Measurements from ENCODE around the gene RBM19.

The RBM19 gene

GRCh38 chr12:113879658-113880057 is 86.5 kb downstream of the RBM19 start:
- DNase-seq: no peak

- DNase-seq: no peak
These were observed 88.5 kb downstream of the RBM19 start for GRCh38 chr12:113877607-113878006.

DNA sequence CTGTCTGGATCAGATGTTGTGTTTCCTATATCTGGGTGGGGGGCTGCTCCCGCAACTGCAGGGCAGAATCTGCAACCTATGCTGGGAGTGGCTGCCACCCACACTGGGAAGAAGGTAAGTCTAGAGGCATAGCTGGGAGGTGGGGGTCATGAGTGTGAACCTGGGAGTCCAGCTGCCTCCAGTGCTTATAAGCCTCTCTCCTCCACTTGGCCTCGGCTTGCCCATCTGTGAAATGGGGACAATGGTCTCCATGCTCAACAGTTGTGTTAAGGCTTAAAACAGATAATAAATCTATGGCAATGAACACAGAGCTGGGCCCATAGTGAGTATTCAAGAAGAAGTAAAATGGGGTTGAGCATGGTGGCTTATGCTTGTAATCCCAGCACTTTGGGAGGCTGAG is 90.0 kb downstream of the RBM19 start:
- DNase-seq: no peak

- DNase-seq: peak; percentile 68
These were observed 90.4 kb downstream of the RBM19 start for GRCh38 chr12:113875691-113876090.

GRCh38 chr12:113874999-113875561 is 91.0 kb downstream of the RBM19 start:
- peak; percentile 14 for DNase-seq

DNA sequence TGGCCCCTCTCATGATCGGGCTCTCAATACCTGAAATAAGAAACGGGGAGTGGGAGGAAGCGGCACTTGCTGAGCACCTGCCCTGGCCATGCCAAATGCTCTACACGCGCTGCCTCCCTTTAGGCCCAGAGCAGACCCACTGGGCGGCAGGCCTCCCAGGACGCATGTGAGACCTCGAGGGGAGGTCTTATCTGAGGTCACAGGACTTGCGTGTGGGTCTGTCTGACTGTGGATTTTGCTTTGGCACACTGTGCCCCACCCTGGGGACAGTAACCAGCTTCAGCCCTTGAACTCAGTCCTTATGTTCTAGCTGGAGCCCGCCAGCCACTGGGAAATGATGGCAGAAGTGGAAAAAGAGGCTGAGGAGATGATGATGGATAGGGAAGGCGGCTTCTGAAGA is 91.8 kb downstream of the RBM19 start:
- no peak for DNase-seq

- DNase-seq: no peak
These were observed 92.4 kb downstream of the RBM19 start for GRCh38 chr12:113873740-113874139.

GRCh38 chr12:113870890-113871289 is 95.2 kb downstream of the RBM19 start:
- no peak for DNase-seq

DNA sequence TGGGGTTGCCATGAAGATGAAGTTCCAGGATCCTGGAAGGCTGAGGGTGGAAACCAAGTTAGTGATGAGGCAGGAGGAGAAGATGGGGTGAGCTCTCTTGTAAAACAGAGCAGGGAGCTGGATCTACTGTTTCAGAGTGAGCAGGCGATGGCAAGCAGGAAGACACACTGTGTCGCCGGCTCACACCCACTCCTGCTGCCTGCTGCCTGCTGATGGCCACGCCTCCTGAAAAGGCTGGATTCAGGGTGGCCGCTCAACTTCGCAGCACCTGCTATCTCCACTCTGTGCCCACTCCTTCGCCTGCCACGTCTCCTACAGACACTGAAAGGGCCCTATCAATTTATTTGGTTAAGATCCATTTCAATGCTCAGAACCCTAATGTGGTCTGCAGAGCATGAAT is 96.1 kb downstream of the RBM19 start:
- DNase-seq: no peak

GRCh38 chr12:113868365-113868764 is 97.8 kb downstream of the RBM19 start:
- DNase-seq: no peak

DNA sequence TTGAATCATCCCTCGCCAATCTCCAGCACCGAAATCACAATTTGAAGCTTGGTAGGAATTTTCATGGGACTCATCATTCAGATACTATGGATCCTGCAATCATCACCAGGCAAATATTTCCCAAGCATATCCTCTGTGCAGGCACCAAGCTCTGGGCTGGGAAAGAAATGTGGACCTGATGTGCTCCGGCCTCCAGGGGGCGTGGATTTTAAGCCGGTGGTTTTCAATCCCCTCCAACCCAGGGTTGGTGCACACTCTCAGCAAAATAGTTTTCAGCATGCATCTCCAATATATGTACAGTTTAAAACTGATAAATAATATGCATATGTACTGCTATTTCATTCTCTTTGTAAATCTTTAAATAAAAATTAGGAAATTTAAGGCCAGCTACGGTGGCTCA is 98.9 kb downstream of the RBM19 start:
- peak; percentile 14 for DNase-seq

- DNase-seq: no peak
These were observed 99.6 kb downstream of the RBM19 start for GRCh38 chr12:113866496-113866895.

DNA sequence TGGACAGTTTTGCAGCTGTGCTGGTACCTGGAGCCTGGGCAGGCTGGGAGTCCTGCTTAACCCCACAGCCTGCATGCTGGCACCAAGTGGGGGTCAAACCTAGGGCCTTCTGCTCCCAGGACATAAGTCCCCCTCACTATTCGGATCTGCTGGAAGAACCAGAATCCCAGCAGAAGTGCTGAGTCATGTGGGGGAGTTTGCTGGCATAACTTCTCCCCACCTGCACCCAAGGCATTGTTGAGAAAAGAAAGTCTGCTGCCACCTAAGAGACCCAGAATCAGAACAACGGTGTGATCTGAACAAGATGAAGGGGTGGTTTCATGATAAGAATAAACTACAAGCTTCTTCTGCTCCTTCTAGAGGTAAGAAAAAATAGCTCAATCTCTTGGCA is 102.7 kb downstream of the RBM19 start:
- no peak for DNase-seq

GRCh38 chr12:113862590-113863454 is 103.3 kb downstream of the RBM19 start:
- peak; percentile 81 for DNase-seq

- DNase-seq: no peak
These were observed 104.3 kb downstream of the RBM19 start for GRCh38 chr12:113861708-113862312.

DNA sequence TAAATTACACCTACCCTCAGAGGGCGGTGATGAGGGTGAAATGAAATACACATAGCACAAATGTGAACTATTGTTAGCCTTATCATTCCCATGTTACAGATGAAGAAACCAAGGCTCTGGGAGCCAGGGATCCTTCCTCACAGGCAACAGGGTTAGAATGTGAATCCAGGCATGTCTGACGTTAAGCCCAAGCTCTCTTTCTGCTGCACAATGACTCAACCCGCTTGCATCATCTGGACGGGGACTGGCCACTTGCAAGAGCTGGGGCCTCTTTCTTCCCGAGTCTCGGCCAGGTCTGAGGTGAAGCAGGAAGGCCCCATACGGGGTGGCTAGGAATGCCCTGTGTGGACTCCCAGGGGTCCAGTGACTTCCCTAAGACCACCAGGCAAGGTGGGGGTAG is 105.2 kb downstream of the RBM19 start:
- peak; percentile 86 for DNase-seq

DNA sequence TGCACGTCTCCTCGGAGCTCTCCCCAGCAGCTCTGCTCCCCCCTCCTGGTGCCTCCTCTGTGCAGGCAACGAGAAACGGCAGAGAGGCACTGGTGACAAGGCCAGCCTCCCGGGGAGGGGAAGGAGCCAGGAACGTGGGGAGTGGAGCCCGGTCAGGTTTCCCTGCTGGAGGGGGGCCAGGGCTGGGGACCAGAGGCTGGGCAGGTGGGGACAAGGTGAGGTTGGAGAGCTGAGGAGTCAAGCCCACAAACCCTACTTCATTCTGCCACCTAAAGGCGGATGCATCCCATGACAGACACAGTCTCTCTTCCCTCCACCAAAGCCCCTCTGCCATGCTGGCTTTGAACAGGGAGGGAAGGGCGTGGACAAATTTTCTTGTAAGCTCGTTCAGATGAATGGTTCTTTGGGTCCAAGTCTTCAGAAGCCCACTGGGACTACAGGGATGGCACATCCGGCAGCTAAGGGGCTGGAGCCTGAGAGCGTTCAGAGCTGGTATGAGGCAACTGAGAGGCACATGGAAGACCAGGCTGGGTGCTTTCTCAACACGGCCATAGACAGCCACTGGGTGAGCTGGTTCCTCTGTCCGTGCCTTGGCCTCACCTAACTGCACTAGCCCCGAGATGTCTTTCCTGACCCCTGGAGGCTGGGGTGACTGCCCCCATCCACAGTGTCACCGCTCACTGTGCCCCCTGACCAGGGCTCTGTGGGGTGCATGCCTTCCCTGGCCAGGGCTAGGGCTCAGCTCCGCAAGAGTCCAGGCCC is 105.9 kb downstream of the RBM19 start:
- DNase-seq: no peak

GRCh38 chr12:113858841-113859386 is 107.2 kb downstream of the RBM19 start:
- DNase-seq: no peak

DNA sequence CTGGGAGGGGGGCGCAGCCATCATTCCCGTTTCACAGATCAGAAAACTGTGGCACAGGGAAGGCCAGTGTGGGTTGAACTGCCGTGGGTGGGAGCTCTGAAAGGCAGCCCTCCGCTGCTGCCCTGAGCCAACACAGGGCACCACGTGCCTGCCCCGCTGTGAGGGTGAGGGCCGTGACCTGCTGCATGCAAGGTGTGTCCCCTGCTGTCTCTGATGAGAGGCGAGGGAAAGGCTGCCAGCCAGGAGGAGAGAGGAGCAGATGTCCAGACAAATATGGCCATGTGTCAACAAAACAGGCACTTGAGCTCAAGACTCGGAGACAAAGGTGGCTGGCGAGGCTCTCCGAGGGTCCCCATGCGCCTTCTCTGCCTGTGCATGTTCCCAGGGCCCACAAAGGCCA is 108.8 kb downstream of the RBM19 start:
- no peak for DNase-seq

DNA sequence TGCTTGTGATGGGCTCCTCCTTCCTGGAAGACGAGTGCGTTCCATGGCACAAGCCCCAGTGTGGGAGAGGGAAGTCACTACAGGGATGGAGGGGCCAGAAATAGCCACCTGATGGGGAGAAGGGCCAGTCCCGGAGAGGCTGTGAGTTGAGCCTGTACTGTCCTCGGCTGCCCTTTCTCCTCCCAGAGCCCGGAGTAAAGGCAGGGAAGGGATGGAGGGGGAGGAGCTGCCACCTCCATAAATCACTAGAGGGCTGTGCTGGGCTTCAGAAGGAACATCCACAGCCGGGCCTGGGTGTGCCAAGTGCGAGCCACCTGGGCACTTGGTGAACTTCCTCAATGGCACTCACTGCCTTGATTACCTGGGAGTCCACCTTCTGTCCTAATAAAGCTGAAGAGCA is 110.1 kb downstream of the RBM19 start:
- no peak for DNase-seq

DNA sequence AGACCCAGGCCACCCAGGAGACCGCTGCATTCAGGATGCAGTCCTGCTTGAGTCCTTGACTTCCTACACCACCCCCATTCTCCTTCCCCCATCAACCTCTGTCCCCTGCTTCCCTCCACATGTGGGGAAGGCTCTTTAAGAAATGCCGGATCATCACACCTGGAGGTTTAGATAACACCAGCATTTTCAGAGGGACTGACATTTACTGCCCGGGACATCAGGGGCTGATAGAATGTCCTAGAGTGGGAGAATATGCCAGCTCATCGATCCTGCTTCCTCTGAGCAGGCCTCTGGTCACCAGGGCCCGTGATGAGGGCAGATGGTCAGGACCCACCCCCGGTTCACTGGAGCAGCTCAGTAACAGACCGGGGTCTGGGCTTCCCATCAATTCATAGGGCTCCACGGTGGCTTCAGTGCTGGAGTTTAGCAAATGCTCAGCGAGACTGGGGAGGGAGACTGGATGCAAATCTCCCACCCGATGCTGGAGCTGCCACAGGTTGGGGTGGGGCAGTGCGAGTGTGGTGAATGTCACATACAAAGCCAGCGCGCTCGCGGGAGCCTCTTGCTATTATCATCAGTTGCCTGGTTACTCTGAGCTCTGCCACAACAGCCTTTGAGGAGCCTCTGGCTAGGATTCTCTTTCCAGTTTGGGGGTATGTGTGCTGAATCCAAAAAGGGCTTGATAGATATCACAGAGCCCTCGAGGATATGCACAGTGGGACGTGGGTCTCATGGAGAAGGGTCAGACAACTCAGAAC is 111.6 kb downstream of the RBM19 start:
- no peak for DNase-seq

DNA sequence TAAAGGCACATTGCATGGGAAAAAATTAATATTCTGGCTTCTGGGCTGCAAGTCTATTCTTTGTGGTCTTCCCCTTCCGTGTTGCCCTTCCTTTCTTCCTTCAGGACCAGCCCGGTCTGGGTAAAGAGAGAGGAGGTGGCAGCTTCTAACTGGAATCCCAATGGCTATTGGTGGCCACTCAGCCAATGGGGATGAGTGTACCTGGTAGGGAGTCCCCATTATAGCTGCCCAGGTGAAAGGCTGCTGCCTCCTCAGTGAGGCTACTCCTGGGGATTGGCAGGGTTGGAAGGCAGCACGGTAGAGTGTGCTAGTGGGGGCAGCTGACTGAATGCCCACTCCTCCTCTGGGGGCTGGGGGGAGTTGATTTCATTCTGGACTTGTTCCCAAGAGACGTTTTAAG is 112.6 kb downstream of the RBM19 start:
- no peak for DNase-seq
